GM21529 (cell line): ENCODE data around the gene SPANXB1.
"Not testable (repeated sequence)": the region's sequence is repeated elsewhere in the genome, so short reads cannot be mapped to it uniquely, and the experiment has no call there.

Experiments
- ATAC-seq: cut with Tn5 transposase; IDR thresholded peaks from one replicate; pipeline ENCODE4 v1.9.1; 2021; ENCODE audit not compliant: unreplicated experiment

The SPANXB1 gene

GRCh38 chrX:141002568-141002967, at the start of gene SPANXB1:
Gene SPANXB1 (plus strand): TSS chrX:141002594. CDS start chrX:141002694, 100 bp downstream.
- not testable (repeated sequence) for ATAC-seq

DNA sequence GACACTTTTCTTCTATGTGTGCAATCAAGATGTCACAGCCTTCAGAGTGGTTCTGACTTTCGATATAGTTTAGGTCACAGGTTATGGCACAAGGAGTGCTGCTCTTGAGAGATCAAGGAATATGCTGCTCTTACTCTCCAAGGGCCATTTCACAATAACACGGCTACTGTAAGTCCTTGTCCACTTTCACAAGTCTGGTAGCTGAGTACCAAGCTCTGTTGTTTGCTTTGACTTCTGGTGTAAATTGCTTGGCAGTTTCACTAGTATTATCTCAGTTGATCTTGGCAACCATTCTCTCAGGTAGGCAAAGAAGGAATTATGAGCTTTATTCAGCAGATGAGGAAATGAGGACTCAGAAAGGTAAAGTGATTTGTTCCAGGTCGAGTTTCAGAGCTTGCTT, 35.4 kb upstream of the SPANXB1 start:
- ATAC-seq, result no peak

DNA sequence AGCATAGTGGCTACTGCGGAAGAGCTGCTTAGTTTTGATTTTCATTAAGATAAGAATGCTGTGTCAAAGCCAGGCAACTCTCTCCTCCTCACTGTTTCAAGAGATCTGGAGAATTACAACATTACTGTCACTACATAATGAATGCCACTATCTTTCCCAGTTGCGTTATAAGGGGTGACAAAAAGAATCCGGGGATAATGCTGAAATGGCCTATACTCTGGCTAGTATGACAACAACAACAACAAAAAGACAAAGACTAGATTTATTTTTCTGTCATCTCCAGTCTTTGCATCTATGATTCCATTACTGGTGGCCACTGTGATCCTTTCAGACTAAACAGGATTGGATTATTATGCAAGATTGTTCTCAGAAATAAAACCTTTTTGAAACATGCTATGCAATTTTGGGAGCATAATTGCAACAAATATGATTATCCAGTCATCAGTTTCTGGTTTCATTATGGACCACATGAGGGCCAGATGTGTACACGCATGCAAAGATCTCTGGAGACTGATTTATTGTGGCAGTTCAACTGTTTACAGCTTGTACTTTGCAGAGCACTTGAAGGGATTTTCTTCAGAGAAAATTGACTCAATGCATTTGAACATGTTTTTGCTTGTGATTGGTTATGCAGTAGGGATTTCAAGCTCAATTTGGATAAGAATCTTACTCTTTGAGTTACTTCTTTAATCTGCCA, 31.1 kb upstream of the SPANXB1 start:
- ATAC-seq, result no peak

- no peak for ATAC-seq
These were observed 26.9 kb upstream of the SPANXB1 start for GRCh38 chrX:140975472-140975871.

- no peak for ATAC-seq
These were observed 22.1 kb upstream of the SPANXB1 start for GRCh38 chrX:140980271-140980670.

DNA sequence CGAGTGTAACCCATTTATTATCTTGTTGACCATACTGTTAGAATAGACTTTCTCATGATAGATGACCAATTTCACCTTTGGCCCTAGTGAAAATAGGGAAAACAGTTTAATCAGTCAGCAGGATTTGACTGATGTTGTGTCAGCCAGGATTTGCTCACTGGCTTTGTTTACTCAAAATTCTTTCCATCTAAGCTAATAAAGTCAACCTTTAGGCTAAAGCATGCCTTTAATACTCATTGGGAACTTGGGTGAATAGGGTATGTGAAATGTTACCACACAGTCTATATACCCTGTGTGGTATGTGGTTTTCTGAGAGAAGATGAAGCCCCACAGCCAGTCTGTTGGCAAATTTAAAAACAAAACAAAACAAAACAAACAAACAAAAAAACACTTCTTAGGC, 18.7 kb upstream of the SPANXB1 start:
- no peak for ATAC-seq

GRCh38 chrX:141005243-141005642, 2.8 kb downstream of the SPANXB1 start:
- ATAC-seq, result not testable (repeated sequence)

- ATAC-seq, result not testable (repeated sequence)
These were observed 41.9 kb downstream of the SPANXB1 start for GRCh38 chrX:141044246-141044645.

- ATAC-seq, result not testable (repeated sequence)
These were observed 47.5 kb downstream of the SPANXB1 start for GRCh38 chrX:141049878-141050277.

- not testable (repeated sequence) for ATAC-seq
These were observed 49.7 kb downstream of the SPANXB1 start for GRCh38 chrX:141052098-141052497.
